Gastrocnemius medialis (tissue), 4 donors: ENCODE results near the gene ILKAP.

ENCODE experiments used
- POLR2A ChIP-seq, 2 donors: fragments of 450-650 bp; IDR thresholded peaks; one replicate each; pipeline ENCODE4 v1.6.1; 2017; ENCODE audit warnings: antibody characterized with exemption in 2 of 2, mild to moderate bottlenecking in 2 of 2, moderate library complexity in 2 of 2
- TF ChIP-seq, protein P1 (sequence below), 5 experiments: fragments of 450-650 bp in 3 of 5; fragments of 200-600 bp in 2 of 5; sonication (generic) in 2 of 5; IDR thresholded peaks in 4 of 5; conservative IDR thresholded peaks in 1 of 5; 1 replicate in 4 of 5; 2 replicates in 1 of 5; pipeline ENCODE4 v1.5.1; 2016 to 2019; ENCODE audit warnings: antibody characterized with exemption in 5 of 5, mild to moderate bottlenecking in 3 of 5, moderate library complexity in 3 of 5

DNA sequence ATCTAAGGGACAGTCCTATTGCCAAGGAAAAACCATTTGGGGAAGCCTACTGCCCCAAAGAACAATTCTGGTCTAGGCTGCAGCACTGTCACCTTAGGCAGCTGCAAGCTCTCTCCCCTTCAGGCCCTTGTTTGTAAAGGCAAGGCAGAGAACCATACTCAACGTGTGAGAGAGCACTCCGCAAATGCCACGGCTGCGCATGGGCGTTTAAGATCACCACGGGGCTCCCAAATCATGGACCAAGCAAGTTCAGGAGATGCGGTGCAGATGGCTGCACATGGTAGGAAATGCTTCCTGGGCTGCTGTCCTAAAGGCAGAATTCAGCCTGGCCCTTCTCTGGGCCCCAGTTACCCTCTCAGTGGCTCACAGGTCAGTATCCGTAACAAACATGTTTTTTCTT, 29.2 kb downstream of the ILKAP start:
- TF ChIP-seq, protein P1, sequence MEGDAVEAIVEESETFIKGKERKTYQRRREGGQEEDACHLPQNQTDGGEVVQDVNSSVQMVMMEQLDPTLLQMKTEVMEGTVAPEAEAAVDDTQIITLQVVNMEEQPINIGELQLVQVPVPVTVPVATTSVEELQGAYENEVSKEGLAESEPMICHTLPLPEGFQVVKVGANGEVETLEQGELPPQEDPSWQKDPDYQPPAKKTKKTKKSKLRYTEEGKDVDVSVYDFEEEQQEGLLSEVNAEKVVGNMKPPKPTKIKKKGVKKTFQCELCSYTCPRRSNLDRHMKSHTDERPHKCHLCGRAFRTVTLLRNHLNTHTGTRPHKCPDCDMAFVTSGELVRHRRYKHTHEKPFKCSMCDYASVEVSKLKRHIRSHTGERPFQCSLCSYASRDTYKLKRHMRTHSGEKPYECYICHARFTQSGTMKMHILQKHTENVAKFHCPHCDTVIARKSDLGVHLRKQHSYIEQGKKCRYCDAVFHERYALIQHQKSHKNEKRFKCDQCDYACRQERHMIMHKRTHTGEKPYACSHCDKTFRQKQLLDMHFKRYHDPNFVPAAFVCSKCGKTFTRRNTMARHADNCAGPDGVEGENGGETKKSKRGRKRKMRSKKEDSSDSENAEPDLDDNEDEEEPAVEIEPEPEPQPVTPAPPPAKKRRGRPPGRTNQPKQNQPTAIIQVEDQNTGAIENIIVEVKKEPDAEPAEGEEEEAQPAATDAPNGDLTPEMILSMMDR (IDR thresholded peaks at IDR 0.05 in 4 of 5, conservative IDR thresholded peaks at IDR 0.05 in 1 of 5): no peak
- TF ChIP-seq POLR2A (IDR thresholded peaks at IDR 0.05): no peak
